Activated T-helper 17 cell treated with anti-CD3 and anti-CD28 coated beads, Interleukin-2, amount 50 U/mL, for 72 hours (primary cell): ENCODE results near the gene FOXD1. TPM values are rescaled to one million over a fixed set of nuclear protein-coding genes. Genes with fewer than 3 reads are reported as not detected.

ENCODE experiments used
- ATAC-seq: fragments of 150-1000 bp; cut with Tn5 transposase; replicated peaks from 2 replicates; pipeline ENCODE4 v1.10.0; 2021; ENCODE audit warnings: mild to moderate bottlenecking, moderate library complexity
- H3K27ac Mint-ChIP-seq: one replicate; pipeline ENCODE4 v1.8.0; 2022; ENCODE audit warnings: mixed read lengths
- H3K27me3 Mint-ChIP-seq: one replicate; pipeline ENCODE4 v1.8.0; 2022; ENCODE audit warnings: mixed read lengths
- H3K36me3 Mint-ChIP-seq: one replicate; pipeline ENCODE4 v1.8.0; 2022; ENCODE audit warnings: low read depth, mild to moderate bottlenecking, mixed read lengths
- H3K4me1 Mint-ChIP-seq: one replicate; pipeline ENCODE4 v1.8.0; 2022; ENCODE audit warnings: mixed read lengths
- H3K4me3 Mint-ChIP-seq: one replicate; pipeline ENCODE4 v1.8.0; 2022; ENCODE audit warnings: mild to moderate bottlenecking, mixed read lengths
- H3K9me3 Mint-ChIP-seq: one replicate; pipeline ENCODE4 v1.8.0; 2022; ENCODE audit warnings: mixed read lengths
- total RNA-seq, 2 donors: library from RNA; stranded (reverse); gene quantifications; one replicate each; pipeline ENCODE4 v1.2.3, GENCODE V29; 2022

Gene FOXD1
- total RNA-seq, 2 donors from 2014 or later, result 0.45 TPM; not detected in 1

DNA sequence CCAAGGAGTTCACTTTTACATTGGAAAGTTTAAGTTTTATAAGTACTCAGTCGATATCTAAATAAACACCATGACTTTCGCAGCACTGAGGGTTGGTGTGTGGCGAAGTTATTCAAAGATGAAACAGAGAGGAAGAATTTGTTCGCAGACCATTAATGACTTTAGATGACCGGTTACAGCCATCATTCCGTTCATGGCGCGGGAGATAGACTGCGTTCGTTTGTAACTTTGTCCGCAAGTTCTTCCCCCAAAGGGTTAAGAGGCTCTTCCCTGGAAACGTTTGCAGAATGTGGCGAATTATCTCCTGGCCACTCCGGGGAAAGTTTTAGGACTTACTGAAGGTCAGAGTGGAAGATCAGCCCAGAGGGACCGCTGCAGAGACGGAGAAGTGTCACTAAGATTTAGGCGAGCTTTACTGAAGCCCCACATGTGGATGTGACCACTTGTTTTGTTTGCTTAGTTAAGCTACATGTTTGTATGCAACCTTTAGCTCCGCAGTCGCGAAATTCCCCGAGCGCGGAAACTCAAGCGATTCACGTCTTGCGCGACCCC is 2.2 kb upstream of the FOXD1 start:
- H3K9me3 Mint-ChIP-seq, result no peaks in the 10 kb centered on the region
- no peak overlapping the region for H3K27ac Mint-ChIP-seq
- no peak for ATAC-seq
- H3K27me3 Mint-ChIP-seq, result peaks cover 50% of the 10 kb centered on the region
- H3K4me3 Mint-ChIP-seq, result no peak overlapping the region
- H3K36me3 Mint-ChIP-seq, result peaks cover 4% of the 10 kb centered on the region
- H3K4me1 Mint-ChIP-seq, result no peaks in the 10 kb centered on the region

DNA sequence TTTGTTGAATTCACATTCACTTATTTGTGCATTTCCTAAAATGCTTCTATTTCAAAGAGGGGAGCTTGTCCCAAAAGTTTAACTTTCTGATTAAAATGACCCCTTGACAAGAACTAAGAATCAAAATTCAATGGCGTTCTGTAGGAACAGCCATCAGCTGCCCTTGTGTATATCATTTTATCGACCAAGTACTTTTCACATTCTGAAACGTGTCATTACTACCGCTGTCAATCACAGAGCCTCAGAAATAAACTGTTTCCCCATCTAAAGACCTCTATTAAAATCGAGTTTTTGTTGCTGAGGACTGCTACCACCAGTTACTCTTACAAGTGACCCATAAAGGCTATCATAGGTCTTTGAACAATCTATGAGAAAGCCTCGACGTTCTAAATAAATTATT is 1.6 kb upstream of the FOXD1 start:
- Mint-ChIP-seq H3K27me3 (peaks cover 49% of the 10 kb centered on the region), H3K9me3 (no peaks in the 10 kb centered on the region), H3K4me1 (no peaks in the 10 kb centered on the region), H3K4me3 (no peak overlapping the region), H3K36me3 (peaks cover 4% of the 10 kb centered on the region), H3K27ac (no peak overlapping the region)
- no peak for ATAC-seq

DNA sequence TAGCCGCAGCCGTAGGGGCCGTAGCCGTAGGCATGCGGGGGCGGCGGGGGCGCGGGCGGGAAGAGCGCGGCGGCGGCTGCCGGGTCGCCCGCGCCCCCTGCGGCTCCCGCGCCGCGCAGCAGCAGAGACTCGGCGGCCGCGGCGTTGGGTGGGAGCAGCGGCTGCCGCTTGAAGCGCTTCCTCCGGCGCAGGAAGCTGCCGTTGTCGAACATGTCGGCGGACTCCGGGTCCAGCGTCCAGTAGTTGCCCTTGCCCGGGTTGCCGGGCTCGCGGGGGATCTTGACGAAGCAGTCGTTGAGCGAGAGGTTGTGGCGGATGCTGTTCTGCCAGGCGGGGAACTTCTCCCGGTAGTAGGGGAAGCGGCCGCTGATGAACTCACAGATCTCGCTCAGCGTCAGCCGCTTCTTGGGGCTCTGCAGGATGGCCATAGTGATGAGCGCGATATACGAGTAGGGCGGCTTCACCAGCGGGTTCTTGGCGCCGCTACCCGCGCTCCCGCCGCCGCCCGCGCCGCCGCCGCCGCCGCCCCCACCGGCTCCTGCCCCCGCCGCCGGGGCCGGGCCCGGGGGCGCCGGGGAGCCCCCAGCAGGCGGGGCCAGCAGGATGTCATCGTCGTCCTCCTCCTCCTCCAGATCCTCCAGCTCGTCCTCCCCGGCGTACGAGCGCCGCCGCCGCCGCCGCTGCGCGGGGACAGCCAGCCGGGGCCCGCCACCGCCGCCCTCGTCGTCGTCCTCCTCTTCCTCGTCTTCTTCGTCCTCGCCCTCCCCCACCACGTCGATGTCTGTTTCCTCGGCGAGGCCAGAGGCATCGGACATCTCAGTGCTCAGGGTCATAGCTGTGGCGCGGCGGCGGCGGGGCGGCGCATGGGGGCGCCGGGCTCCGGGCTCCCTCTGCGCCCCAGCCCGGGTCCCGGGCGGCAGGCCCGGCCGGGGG is 781 bp downstream of the FOXD1 start:
- Mint-ChIP-seq H3K36me3 (peaks cover 10% of the 10 kb centered on the region), H3K27ac (no peak overlapping the region), H3K4me3 (peak overlapping the region; percentile 66), H3K27me3 (peaks cover 59% of the 10 kb centered on the region), H3K9me3 (no peaks in the 10 kb centered on the region), H3K4me1 (no peaks in the 10 kb centered on the region)
- peak; percentile 67 for ATAC-seq

DNA sequence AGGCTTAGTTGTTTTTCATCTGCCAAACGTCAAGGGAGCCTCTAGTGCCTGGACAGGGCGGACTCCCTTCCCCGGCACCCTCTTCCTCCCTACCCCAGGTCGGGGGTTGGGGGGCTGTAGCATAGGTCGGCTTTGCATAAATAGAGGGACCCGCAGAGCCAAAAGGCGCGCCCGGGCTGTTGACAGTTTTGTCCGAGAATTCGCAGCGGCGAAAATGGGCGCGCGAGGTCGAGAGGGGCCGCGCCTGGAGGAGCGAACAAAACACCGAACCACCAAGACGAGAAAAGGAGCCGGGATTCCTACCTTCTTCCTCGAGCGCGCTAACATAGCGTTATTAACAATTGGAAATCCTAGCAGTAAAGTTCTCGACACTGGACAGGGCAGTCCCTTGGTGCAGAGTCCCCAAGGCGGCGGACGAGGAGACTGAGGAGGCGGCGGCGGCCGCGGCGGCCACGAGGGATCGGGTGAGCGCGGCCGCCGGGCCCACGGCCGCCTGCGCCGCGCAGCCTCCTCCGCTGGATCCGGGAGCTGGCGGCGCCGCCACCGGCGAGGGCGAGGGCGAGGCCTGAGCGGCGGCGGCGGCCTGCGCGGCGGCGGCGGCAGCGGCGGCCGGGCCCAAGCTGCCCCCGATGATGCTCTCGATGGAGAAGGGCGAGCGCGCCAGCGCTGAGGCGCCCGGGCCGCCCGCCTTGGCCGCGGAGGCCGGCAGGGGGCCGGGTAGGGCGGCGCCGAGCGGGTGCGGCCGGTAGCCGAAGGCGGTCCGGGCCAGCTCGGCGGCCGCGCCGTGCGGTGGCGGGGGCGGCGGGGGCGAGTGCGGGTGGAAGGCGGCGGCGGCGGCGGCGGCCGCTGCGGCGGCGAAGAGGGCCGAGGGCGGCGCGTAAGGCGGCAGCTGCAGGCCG is 1.7 kb downstream of the FOXD1 start:
- Mint-ChIP-seq H3K9me3 (no peaks in the 10 kb centered on the region), H3K27me3 (peaks cover 59% of the 10 kb centered on the region), H3K4me3 (peak overlapping the region; percentile 66), H3K4me1 (no peaks in the 10 kb centered on the region), H3K27ac (no peak overlapping the region), H3K36me3 (peaks cover 10% of the 10 kb centered on the region)
- peak; percentile 15 for ATAC-seq

DNA sequence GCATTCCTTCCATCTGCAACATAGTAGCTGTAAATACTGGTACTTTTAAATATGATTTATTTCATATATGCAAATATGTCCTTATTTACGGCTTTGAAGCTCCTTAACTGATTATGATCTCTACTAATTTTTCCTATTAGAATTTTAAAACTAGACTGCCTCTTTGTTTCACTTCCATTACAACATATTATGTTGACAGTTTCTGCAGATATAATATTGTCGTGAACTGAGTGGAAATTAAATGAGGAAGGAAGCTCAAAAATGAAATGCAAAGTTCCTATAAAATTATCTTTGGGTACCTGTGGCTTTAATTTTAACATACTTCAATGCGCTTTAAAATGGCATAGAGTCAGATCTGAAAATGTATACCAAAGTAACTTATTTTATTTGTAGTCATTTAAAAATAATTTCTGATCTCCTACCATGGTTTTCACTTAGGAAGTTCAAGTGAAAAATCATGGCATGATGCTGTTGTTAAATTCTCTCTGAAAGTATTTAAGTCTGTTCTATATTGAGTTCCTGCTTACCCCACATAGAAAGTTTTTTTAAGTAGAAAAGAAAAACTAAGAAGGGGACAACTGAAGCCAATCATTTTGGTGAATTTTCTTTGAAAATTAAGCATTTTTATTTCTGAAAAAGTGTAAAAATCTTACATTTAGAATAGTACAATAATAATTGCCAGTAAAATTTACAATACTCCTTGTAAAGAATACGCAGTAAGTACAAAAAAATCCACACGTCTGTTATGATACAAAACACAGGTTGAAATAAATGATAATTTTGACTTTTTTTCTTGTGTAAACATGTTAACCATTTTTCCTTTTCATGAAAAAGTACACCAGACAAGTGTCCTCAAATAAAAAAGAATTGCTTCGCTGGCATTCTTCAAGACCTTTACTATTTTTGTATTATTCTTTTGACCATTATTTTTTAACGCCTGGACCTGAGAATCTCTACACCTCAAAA is 2.6 kb downstream of the FOXD1 start:
- ATAC-seq, result no peak
- Mint-ChIP-seq H3K27me3 (peaks cover 64% of the 10 kb centered on the region), H3K36me3 (peaks cover 10% of the 10 kb centered on the region), H3K4me3 (peak overlapping the region; percentile 62), H3K4me1 (no peaks in the 10 kb centered on the region), H3K27ac (no peak overlapping the region), H3K9me3 (no peaks in the 10 kb centered on the region)

DNA sequence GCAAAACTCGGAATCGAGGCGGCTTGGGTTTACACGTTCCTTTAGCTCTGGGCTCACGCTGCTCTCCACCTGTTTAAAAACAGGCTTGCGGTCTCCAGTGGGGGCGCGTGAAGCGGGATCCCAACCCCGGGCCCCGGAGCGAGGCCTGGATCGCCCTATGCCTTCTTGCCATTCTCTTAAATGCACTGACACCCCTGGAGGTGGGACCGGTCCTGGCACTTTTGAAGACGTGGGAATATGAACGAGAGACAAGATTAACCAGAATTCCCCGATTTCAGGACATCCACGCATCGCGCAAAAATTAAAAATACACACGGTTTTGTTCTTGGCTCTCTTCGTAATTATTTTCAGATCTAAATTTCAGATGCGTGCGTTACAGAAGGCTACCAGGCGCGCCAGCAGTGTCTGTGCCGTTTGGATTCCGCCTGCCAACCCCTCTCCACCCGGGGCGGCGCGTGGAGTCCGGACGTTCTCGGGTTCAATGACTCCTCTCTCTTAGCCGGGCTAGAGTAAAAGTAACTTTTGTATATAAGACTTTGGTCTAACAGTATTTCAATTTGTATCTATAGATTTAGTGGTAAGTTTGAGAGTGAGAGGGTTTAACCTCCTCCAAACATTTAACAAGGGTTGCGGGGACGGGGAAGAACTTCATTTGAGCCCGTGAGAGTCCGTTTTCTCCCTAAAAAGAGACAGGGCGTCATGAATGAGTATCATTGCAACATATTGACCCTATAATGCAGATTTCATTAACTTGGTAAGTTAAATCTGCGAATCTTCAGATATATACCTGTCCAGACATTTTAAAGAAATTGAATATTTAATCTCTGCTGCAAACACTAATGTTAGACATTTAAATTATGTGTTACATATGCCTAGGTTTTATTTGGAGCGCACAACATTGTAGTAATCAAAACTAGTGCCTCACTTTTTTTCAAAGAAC is 3.8 kb downstream of the FOXD1 start:
- peaks cover 10% of the 10 kb centered on the region for H3K36me3 Mint-ChIP-seq
- H3K27ac Mint-ChIP-seq, result no peak overlapping the region
- no peak overlapping the region for H3K4me3 Mint-ChIP-seq
- ATAC-seq, result no peak
- H3K27me3 Mint-ChIP-seq, result peaks cover 63% of the 10 kb centered on the region
- no peaks in the 10 kb centered on the region for H3K4me1 Mint-ChIP-seq
- H3K9me3 Mint-ChIP-seq, result no peaks in the 10 kb centered on the region

DNA sequence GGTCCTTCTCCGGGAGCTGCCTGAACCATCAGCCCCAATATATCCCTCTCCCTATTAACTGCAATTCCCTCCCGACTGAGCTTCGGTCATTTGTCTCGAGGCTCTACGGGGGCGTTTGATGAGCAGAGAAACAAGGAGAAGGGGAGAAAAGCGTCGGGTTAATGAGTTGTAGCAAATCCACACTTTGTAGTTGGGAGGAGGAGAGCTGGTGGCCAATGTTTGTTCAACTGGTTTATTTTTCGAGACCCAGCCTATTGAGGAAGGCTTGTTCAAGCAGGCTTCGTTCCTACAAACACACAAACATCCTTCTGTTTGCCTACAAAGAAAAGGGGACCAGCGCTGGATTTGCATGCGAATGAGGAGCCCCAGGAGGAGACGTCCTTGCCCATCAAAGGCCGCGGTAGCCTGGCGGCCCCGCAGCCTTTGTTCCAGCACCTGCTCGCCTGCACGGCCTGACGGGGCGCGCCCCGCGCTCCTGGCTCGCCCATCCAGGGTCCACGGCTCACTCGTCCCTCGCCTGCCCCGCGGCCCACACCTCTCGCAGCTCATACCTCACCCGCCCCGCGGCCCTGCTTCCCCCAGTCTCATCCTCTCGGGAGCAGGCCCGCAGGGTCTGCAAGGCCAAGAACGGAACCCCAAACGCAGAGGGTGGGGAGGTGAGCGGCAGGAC is 4.6 kb downstream of the FOXD1 start:
- ATAC-seq, result no peak
- no peak overlapping the region for H3K4me3 Mint-ChIP-seq
- H3K36me3 Mint-ChIP-seq, result peaks cover 10% of the 10 kb centered on the region
- no peak overlapping the region for H3K27ac Mint-ChIP-seq
- no peaks in the 10 kb centered on the region for H3K4me1 Mint-ChIP-seq
- peaks cover 63% of the 10 kb centered on the region for H3K27me3 Mint-ChIP-seq
- no peaks in the 10 kb centered on the region for H3K9me3 Mint-ChIP-seq

DNA sequence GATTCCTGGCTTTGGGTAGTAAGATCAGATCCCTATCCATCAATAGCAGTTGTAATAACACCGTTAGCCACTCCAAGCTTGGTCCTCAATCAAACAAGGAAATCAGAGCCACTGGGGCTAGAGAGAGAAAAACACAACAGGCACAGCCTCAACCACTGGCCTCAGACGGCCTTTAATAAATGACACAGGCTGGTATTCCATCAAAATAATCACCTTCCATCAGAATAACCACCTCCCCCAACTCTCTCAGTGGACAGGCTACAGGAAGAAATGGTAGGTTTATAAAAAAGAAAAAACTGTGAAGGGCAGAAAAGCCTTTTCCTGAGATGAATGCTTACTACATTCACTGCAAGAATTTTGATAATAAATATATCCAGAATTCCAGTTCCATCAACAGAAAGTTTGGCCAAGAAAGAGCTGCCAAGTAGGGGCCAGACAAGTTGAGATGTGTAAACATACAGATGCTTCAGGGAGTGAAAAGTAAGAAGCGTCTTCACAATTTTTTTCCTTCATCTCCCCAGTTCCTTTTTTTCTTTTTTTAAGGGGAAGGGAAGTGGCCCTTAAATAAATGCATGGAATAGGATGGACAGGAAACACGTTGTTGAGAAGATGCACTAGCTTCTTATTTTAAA is 5.5 kb downstream of the FOXD1 start:
- H3K4me1 Mint-ChIP-seq, result no peaks in the 10 kb centered on the region
- peaks cover 64% of the 10 kb centered on the region for H3K27me3 Mint-ChIP-seq
- H3K4me3 Mint-ChIP-seq, result no peak overlapping the region
- no peaks in the 10 kb centered on the region for H3K9me3 Mint-ChIP-seq
- no peak overlapping the region for H3K27ac Mint-ChIP-seq
- peaks cover 10% of the 10 kb centered on the region for H3K36me3 Mint-ChIP-seq
- no peak for ATAC-seq

DNA sequence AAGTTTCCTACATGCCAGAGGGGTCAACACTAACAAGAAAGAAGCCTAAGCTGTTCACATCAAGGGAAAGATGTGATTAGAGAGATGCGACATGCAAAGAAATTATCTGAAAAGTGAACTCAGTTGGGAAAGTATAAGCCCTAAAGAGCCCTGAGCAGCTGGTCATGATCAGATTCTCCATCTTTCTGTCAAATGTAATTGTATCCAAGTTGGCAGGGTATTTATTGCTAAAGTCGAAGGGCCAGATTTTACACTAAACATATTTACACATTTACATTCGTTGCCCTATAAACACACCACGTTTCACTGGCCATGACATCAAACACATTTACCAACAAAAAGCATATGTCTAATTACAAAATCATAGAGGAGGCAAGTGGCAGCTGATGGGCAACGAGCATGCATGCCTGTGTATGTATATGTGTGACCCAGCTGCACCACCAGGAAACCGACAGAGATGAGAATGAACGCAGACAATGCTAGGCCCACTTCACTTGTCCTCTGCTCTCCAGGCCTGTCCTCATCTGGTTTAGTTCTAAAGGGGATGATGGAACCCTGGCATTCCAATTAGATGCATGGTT is 6.3 kb downstream of the FOXD1 start:
- no peaks in the 10 kb centered on the region for H3K9me3 Mint-ChIP-seq
- no peak for ATAC-seq
- H3K4me1 Mint-ChIP-seq, result no peaks in the 10 kb centered on the region
- no peak overlapping the region for H3K27ac Mint-ChIP-seq
- peaks cover 6% of the 10 kb centered on the region for H3K36me3 Mint-ChIP-seq
- no peak overlapping the region for H3K4me3 Mint-ChIP-seq
- peaks cover 68% of the 10 kb centered on the region for H3K27me3 Mint-ChIP-seq

DNA sequence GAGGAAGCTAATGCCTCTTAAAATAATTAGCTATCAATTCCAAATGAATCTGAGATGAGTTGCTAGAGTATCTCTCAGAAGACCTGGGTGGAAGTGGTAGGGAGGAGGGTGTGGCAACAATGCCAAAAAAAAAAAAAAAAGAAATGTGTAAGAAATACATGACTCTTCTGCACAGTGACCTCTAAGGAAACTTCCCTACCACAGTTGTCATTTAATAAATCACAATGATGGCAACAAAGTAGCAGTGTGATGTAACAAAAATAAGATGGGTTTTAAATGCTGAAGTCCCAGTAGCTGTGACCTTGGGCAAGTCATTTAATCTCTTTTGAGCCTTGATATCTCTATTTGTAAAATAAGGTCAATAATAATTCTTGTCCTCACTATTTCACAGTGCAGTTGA is 7.2 kb downstream of the FOXD1 start:
- Mint-ChIP-seq H3K9me3 (no peaks in the 10 kb centered on the region), H3K27me3 (peaks cover 71% of the 10 kb centered on the region), H3K4me1 (no peaks in the 10 kb centered on the region), H3K36me3 (peaks cover 6% of the 10 kb centered on the region), H3K27ac (no peak overlapping the region), H3K4me3 (no peak overlapping the region)
- ATAC-seq, result no peak

DNA sequence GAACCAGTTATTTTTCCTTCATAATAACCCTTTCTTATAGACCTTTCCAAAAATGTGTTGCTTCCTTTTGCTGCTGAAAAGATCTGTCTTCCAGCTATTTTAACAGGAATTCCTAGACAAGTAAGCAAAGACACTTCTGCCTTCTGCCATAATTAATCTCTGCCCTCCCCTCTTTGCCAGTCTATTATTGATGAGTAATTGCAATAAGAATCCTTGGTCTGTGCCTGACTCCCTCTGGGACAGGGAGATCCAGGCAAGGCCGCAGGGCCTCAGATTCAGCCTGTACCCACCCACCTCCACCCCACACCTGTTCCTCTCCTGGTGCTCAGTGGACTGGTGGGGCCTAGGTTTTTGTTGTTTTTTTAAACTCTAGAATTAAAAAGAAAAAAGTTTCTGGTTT is 8.3 kb downstream of the FOXD1 start:
- H3K9me3 Mint-ChIP-seq, result no peaks in the 10 kb centered on the region
- no peaks in the 10 kb centered on the region for H3K4me1 Mint-ChIP-seq
- no peak for ATAC-seq
- H3K4me3 Mint-ChIP-seq, result no peak overlapping the region
- peaks cover 13% of the 10 kb centered on the region for H3K36me3 Mint-ChIP-seq
- H3K27ac Mint-ChIP-seq, result no peak overlapping the region
- H3K27me3 Mint-ChIP-seq, result peaks cover 74% of the 10 kb centered on the region
